Smooth muscle cell (in vitro differentiated cells): ENCODE data around the gene ITIH1. TPM values are rescaled to one million over a fixed set of nuclear protein-coding genes. Genes with fewer than 3 reads are reported as not detected.

Experiments
- DNase-seq: peaks from one replicate; lab custom pipeline; 2025; ENCODE audit not compliant: unreplicated experiment; lab: John Stamatoyannopoulos, UW
- H2AFZ ChIP-seq: fragments of 200-600 bp; sonication (generic); 2 replicates; pipeline ENCODE4 v1.6.0; 2016; ENCODE audit warnings: antibody characterized with exemption, low read depth, mild to moderate bottlenecking
- H3F3A ChIP-seq: fragments of 200-600 bp; sonication (generic); 2 replicates; pipeline ENCODE4 v1.6.0; 2017; ENCODE audit warnings: antibody characterized with exemption, low read depth
- H3K27ac ChIP-seq: fragments of 200-600 bp; sonication (generic); 2 replicates; pipeline ENCODE4 v1.5.1; 2016; ENCODE audit warnings: low read depth, mild to moderate bottlenecking
- H3K27me3 ChIP-seq: fragments of 200-600 bp; sonication (generic); 2 replicates; pipeline ENCODE4 v1.6.1; 2016; ENCODE audit warnings: low read depth, mild to moderate bottlenecking
- H3K36me3 ChIP-seq: fragments of 200-600 bp; sonication (generic); 2 replicates; pipeline ENCODE4 v1.5.1; 2016; ENCODE audit warnings: low read depth
- H3K4me1 ChIP-seq: fragments of 200-600 bp; sonication (generic); 2 replicates; pipeline ENCODE4 v1.5.1; 2016; ENCODE audit warnings: low read depth
- H3K4me2 ChIP-seq: fragments of 200-600 bp; sonication (generic); 2 replicates; pipeline ENCODE4 v1.6.0; 2016; ENCODE audit warnings: mild to moderate bottlenecking
- H3K4me3 ChIP-seq: fragments of 200-600 bp; sonication (generic); 2 replicates; pipeline ENCODE4 v1.5.1; 2016; ENCODE audit warnings: mild to moderate bottlenecking
- H3K79me2 ChIP-seq: fragments of 200-600 bp; sonication (generic); 2 replicates; pipeline ENCODE4 v1.6.0; 2016; ENCODE audit warnings: low read depth, mild to moderate bottlenecking
- H3K9ac ChIP-seq: fragments of 200-600 bp; sonication (generic); 2 replicates; pipeline ENCODE4 v1.6.0; 2016; ENCODE audit warnings: low read depth
- H3K9me3 ChIP-seq: fragments of 200-600 bp; sonication (generic); replicated peaks from 2 replicates; pipeline ENCODE4 v1.5.1; 2016; ENCODE audit warnings: low read depth
- H4K20me1 ChIP-seq: fragments of 200-600 bp; sonication (generic); 2 replicates; pipeline ENCODE4 v1.6.0; 2016; ENCODE audit warnings: low read depth
- CTCF ChIP-seq: fragments of 200-600 bp; sonication (generic); IDR thresholded peaks from 2 replicates; pipeline ENCODE4 v1.5.1; 2017; ENCODE audit warnings: borderline replicate concordance, mild to moderate bottlenecking, antibody characterized with exemption; ENCODE audit not compliant: insufficient read depth, poor library complexity, severe bottlenecking
- WGBS: methylation state at CpG from one replicate; pipeline ENCODE4 v1.1.7; 2016; ENCODE audit warnings: low lambda C conversion rate; 5-methylcytosine and 5-hydroxymethylcytosine counted together
- polyA plus RNA-seq: library from polyadenylated mRNA; unstranded; fragments of >200 nt; fragmentation: Nextera tagmentation; extraction: Ambion mirVana; gene quantifications from 2 replicates; pipeline ENCODE4 v1.2.1, GENCODE V29; 2016
- total RNA-seq: library from RNA; depleted of rRNA; stranded (reverse); fragments of >200 nt; gene quantifications from 2 replicates; pipeline ENCODE4 v1.2.3, GENCODE V29; 2014

Gene ITIH1
- total and polyA plus RNA-seq, 2 experiments from 2014 or later, result not detected

GRCh38 chr3:52796411-52796810, 19.0 kb downstream of the ITIH1 start:
- WGBS, result 94% methylated on average over 9 of the region's 9 CpGs
- H3K27me3 ChIP-seq, result no peaks in the 10 kb centered on the region
- H3K27ac ChIP-seq, result no peak overlapping the region
- no peaks in the 10 kb centered on the region for H4K20me1 ChIP-seq
- no peak overlapping the region for H3K4me2 ChIP-seq
- H2AFZ ChIP-seq, result no peak overlapping the region
- H3K9me3 ChIP-seq, result no peaks in the 10 kb centered on the region
- no peaks in the 10 kb centered on the region for H3K79me2 ChIP-seq
- no peaks in the 10 kb centered on the region for H3K36me3 ChIP-seq
- no peak for TF ChIP-seq CTCF
- no peaks in the 10 kb centered on the region for H3F3A ChIP-seq
- no peak for DNase-seq
- H3K4me1 ChIP-seq, result no peaks in the 10 kb centered on the region
- H3K9ac ChIP-seq, result no peak overlapping the region
- H3K4me3 ChIP-seq, result no peak overlapping the region

GRCh38 chr3:52798376-52798977, 21.1 kb downstream of the ITIH1 start:
- Histone ChIP-seq H3K9me3 (no peaks in the 10 kb centered on the region), H3K27me3 (no peaks in the 10 kb centered on the region), H3K27ac (no peak overlapping the region), H4K20me1 (no peaks in the 10 kb centered on the region), H3K4me3 (no peak overlapping the region), H3K4me1 (no peaks in the 10 kb centered on the region), H3K79me2 (no peaks in the 10 kb centered on the region), H3K36me3 (no peaks in the 10 kb centered on the region), H3K4me2 (no peak overlapping the region), H3F3A (no peaks in the 10 kb centered on the region), H3K9ac (no peak overlapping the region), H2AFZ (no peak overlapping the region)
- no peak for DNase-seq
- 90% methylated on average over 10 of the region's 10 CpGs for WGBS
- no peak for TF ChIP-seq CTCF

GRCh38 chr3:52798978-52799476, 21.6 kb downstream of the ITIH1 start:
- H3K4me1 ChIP-seq, result no peaks in the 10 kb centered on the region
- 56% methylated on average over 14 of the region's 14 CpGs for WGBS
- DNase-seq, result no peak
- no peak overlapping the region for H3K4me2 ChIP-seq
- TF ChIP-seq CTCF, result peak; percentile 32
- H3K36me3 ChIP-seq, result no peaks in the 10 kb centered on the region
- no peak overlapping the region for H2AFZ ChIP-seq
- H3K79me2 ChIP-seq, result no peaks in the 10 kb centered on the region
- H3F3A ChIP-seq, result no peaks in the 10 kb centered on the region
- H3K9ac ChIP-seq, result no peak overlapping the region
- no peaks in the 10 kb centered on the region for H3K9me3 ChIP-seq
- no peak overlapping the region for H3K27ac ChIP-seq
- H3K4me3 ChIP-seq, result no peak overlapping the region
- H3K27me3 ChIP-seq, result no peaks in the 10 kb centered on the region
- H4K20me1 ChIP-seq, result no peaks in the 10 kb centered on the region

GRCh38 chr3:52800079-52800478, 22.7 kb downstream of the ITIH1 start:
- H3K27ac ChIP-seq, result no peak overlapping the region
- no peaks in the 10 kb centered on the region for H3F3A ChIP-seq
- H3K4me1 ChIP-seq, result no peaks in the 10 kb centered on the region
- H2AFZ ChIP-seq, result no peak overlapping the region
- no peak overlapping the region for H3K4me3 ChIP-seq
- H3K9ac ChIP-seq, result no peak overlapping the region
- no peak for TF ChIP-seq CTCF
- H3K79me2 ChIP-seq, result no peaks in the 10 kb centered on the region
- no peaks in the 10 kb centered on the region for H4K20me1 ChIP-seq
- DNase-seq, result no peak
- H3K9me3 ChIP-seq, result no peaks in the 10 kb centered on the region
- H3K4me2 ChIP-seq, result no peak overlapping the region
- 88% methylated on average over 7 of the region's 7 CpGs for WGBS
- H3K27me3 ChIP-seq, result no peaks in the 10 kb centered on the region
- H3K36me3 ChIP-seq, result no peaks in the 10 kb centered on the region
